ENCODE results near the gene SIRT2. TPM values are rescaled to one million over a fixed set of nuclear protein-coding genes. Genes with fewer than 3 reads are reported as not detected.
"Not testable (repeated sequence)": the region's sequence is repeated elsewhere in the genome, so short reads cannot be mapped to it uniquely, and the experiment has no call there.

Gene SIRT2
- total RNA-seq, 2 donors from 2014 or later, result 63.3 to 92.1 TPM

GRCh38 chr19:38904581-38905539, 5.4 kb upstream of the SIRT2 start:
- ATAC-seq (peak in 1 of 2 donors; percentile 17), DNase-seq (no peak)
- intact Hi-C loops (cut with DNase I), result no loop called here

GRCh38 chr19:38901683-38902082, 2.3 kb upstream of the SIRT2 start:
- no peak for DNase-seq
- intact Hi-C loops (cut with DNase I), result no loop called here
- no peak for ATAC-seq

GRCh38 chr19:38900743-38901190, 1.3 kb upstream of the SIRT2 start:
- intact Hi-C loops (cut with DNase I), result no loop called here
- ATAC-seq (no peak), DNase-seq (no peak)

- intact Hi-C loops (cut with DNase I), result no loop called here
- ATAC-seq, result no peak
These were observed 798 bp upstream of the SIRT2 start for GRCh38 chr19:38900202-38900629.

GRCh38 chr19:38898788-38899446, 501 bp downstream of the SIRT2 start:
- DNase-seq, result no peak
- peak in 1 of 2 donors; percentile 6 for ATAC-seq
- intact Hi-C loops (cut with DNase I), result no loop called here

More at GRCh38 chr19:38900202-38900629, 798 bp upstream of the SIRT2 start:
- no peak for DNase-seq

GRCh38 chr19:38894968-38895367, 4.5 kb downstream of the SIRT2 start:
- DNase-seq (no peak), ATAC-seq (no peak)
- intact Hi-C loops (cut with DNase I), result no loop called here

GRCh38 chr19:38893341-38893771, 6.1 kb downstream of the SIRT2 start:
- no peak for ATAC-seq
- DNase-seq, result no peak
- intact Hi-C loops (cut with DNase I), result no loop called here

GRCh38 chr19:38892841-38893240, 6.6 kb downstream of the SIRT2 start:
- DNase-seq (no peak), ATAC-seq (no peak)
- intact Hi-C loops (cut with DNase I), result no loop called here

GRCh38 chr19:38891771-38892170, 7.6 kb downstream of the SIRT2 start:
- no peak for ATAC-seq
- no peak for DNase-seq
- intact Hi-C loops (cut with DNase I), result no loop called here

- intact Hi-C loops (cut with DNase I), result no loop called here
- ATAC-seq (peak in 1 of 2 donors; percentile 53), DNase-seq (no peak)
These were observed 8.7 kb downstream of the SIRT2 start for GRCh38 chr19:38890686-38891085.

GRCh38 chr19:38889803-38890202, 9.6 kb downstream of the SIRT2 start:
- intact Hi-C loops (cut with DNase I), result no loop called here
- ATAC-seq, result no peak

GRCh38 chr19:38888876-38889275, 10.5 kb downstream of the SIRT2 start:
- ATAC-seq (no peak), DNase-seq (no peak)
- intact Hi-C loops (cut with DNase I), result no loop called here

More at GRCh38 chr19:38889803-38890202, 9.6 kb downstream of the SIRT2 start:
- DNase-seq, result no peak

- intact Hi-C loops (cut with DNase I); ATAC-seq: not testable (repeated sequence)
These were observed 14.7 kb downstream of the SIRT2 start for GRCh38 chr19:38884691-38885090.

GRCh38 chr19:38883286-38883685, 16.1 kb downstream of the SIRT2 start:
- intact Hi-C loops (cut with DNase I), result no loop called here
- ATAC-seq (no peak), DNase-seq (no peak)

More at GRCh38 chr19:38884691-38885090, 14.7 kb downstream of the SIRT2 start:
- not testable (repeated sequence) for DNase-seq

GRCh38 chr19:38880882-38881609, 18.4 kb downstream of the SIRT2 start:
- ATAC-seq (no peak), DNase-seq (no peak)
- intact Hi-C loops (cut with DNase I), result no loop called here

- ATAC-seq, result no peak
- DNase-seq, result no peak
- intact Hi-C loops (cut with DNase I), result no loop called here
These were observed 19.1 kb downstream of the SIRT2 start for GRCh38 chr19:38880076-38880881.

- ATAC-seq (no peak), DNase-seq (no peak)
- intact Hi-C loops (cut with DNase I), result no loop called here
These were observed 20.0 kb downstream of the SIRT2 start for GRCh38 chr19:38879400-38879751.

- DNase-seq, result no peak
- intact Hi-C loops (cut with DNase I), result no loop called here
- ATAC-seq, result no peak
These were observed 20.6 kb downstream of the SIRT2 start for GRCh38 chr19:38878575-38879399.
